Measurements from ENCODE around the gene SIX5. TPM values are rescaled to one million over a fixed set of nuclear protein-coding genes. Genes with fewer than 3 reads are reported as not detected.
A peak's percentile ranks its signal among the peaks of the same experiment; 100 is the strongest.

The SIX5 gene
- total and polyA plus RNA-seq, 9 of the 15 experiments (the other 6 are each of a cell fraction or from before 2014, with no cell fraction given): 1.4 to 17.2 (median 7.4) TPM; not detected in 2

GRCh38 chr19:45770192-45771101 lies 1.4 kb upstream of the SIX5 start (continued):
- TF ChIP-seq MBD2 (IDR thresholded peaks at IDR 0.05; ENCODE audit: borderline replicate concordance, low read depth): no peak; the same call in 1 of the 2 replicates
- TF ChIP-seq NCOA2 (IDR thresholded peaks at IDR 0.05; ENCODE audit: partially characterized antibody in 2 of 2): no peak
- TF ChIP-seq ZNF212 (CRISPR knock-in tag; IDR thresholded peaks at IDR 0.05): 0 out of 2 replicates have a peak, but pooled peaks have one; percentile 39
- peak; percentile 94 for TF ChIP-seq BHLHE40 (IDR thresholded peaks at IDR 0.05; ENCODE audit: low read length)
- TF ChIP-seq KLF13 (tag; IDR thresholded peaks at IDR 0.05; ENCODE audit: borderline replicate concordance, low read depth): peak; percentile 46; the same call in 1 of the 2 replicates
- no peak for TF ChIP-seq SLC30A9 (CRISPR knock-in tag; IDR thresholded peaks at IDR 0.05)
- TF ChIP-seq ZBTB34 (CRISPR knock-in tag; IDR thresholded peaks at IDR 0.05): no peak; the same call in 1 of the 2 replicates
- TF ChIP-seq STAT6 (CRISPR knock-in tag; IDR thresholded peaks at IDR 0.05): no peak
- TF ChIP-seq BCOR (IDR thresholded peaks at IDR 0.05): no peak
- TF ChIP-seq CCNT2 (IDR thresholded peaks at IDR 0.05; ENCODE audit: borderline replicate concordance, extremely low read depth, insufficient read length, low read depth, low read length): peak; percentile 94
- peak in 1 of 2 experiments; percentile 50; a peak in 2 of 4 replicates for TF ChIP-seq ZNF318 (IDR thresholded peaks at IDR 0.05; ENCODE audit: borderline replicate concordance in 1 of 2, low read depth in 1 of 2)
